Astrocyte (in vitro differentiated cells and primary cell): ENCODE data around the gene SSB. TPM values are rescaled to one million over a fixed set of nuclear protein-coding genes. Genes with fewer than 3 reads are reported as not detected.

Experiments
- DNase-seq: peaks from one replicate; pipeline ENCODE4 v3.0.0-alpha.2; 2010; ENCODE audit warnings: low read depth
- FAIRE-seq: peaks from 2 replicates; lab custom pipeline; 2011; peaks lifted over from hg19 to GRCh38; lab: Jason Lieb, UNC
- H2AFZ ChIP-seq: 2 replicates; pipeline ENCODE4 v1.6.0; 2012; ENCODE audit warnings: low read depth, low read length, inconsistent platforms
- H3K27ac ChIP-seq: 2 replicates; pipeline ENCODE4 v1.5.1; 2011; ENCODE audit warnings: low read depth, low read length, inconsistent platforms
- H3K27me3 ChIP-seq: 2 replicates; pipeline ENCODE4 v1.6.0; 2011; ENCODE audit warnings: low read length, inconsistent platforms; ENCODE audit not compliant: insufficient read depth
- H3K36me3 ChIP-seq: 2 replicates; pipeline ENCODE4 v1.5.1; 2011; ENCODE audit warnings: low read length, inconsistent platforms; ENCODE audit not compliant: insufficient read depth
- H3K4me1 ChIP-seq: 2 replicates; pipeline ENCODE4 v1.5.1; 2011; ENCODE audit warnings: low read length, inconsistent platforms; ENCODE audit not compliant: insufficient read depth
- H3K4me2 ChIP-seq: 2 replicates; pipeline ENCODE4 v1.6.0; 2012; ENCODE audit warnings: low read length, inconsistent platforms
- H3K4me3 ChIP-seq: 2 replicates; pipeline ENCODE4 v1.5.1; 2011; ENCODE audit warnings: low read depth, mild to moderate bottlenecking, low read length, inconsistent platforms; ENCODE audit not compliant: insufficient read depth
- H3K79me2 ChIP-seq: 2 replicates; pipeline ENCODE4 v1.6.0; 2012; ENCODE audit warnings: mild to moderate bottlenecking, low read length, inconsistent platforms; ENCODE audit not compliant: insufficient read depth
- H3K9ac ChIP-seq: 2 replicates; pipeline ENCODE4 v1.6.0; 2012; ENCODE audit warnings: mild to moderate bottlenecking, low read length, inconsistent platforms
- H3K9me3 ChIP-seq: 2 replicates; pipeline ENCODE4 v1.5.1; 2012; ENCODE audit warnings: low read depth, mild to moderate bottlenecking, low read length, inconsistent platforms; ENCODE audit not compliant: insufficient read depth
- H4K20me1 ChIP-seq: 2 replicates; pipeline ENCODE4 v1.6.0; 2012; ENCODE audit warnings: low read length, inconsistent platforms; ENCODE audit not compliant: insufficient read depth
- H3K27ac Mint-ChIP-seq: one replicate; pipeline ENCODE4 v1.8.0; 2021; ENCODE audit warnings: mild to moderate bottlenecking, mixed read lengths; ENCODE audit not compliant: unreplicated experiment
- H3K27me3 Mint-ChIP-seq: one replicate; pipeline ENCODE4 v1.8.0; 2021; ENCODE audit warnings: low read depth, mixed read lengths; ENCODE audit not compliant: unreplicated experiment
- H3K36me3 Mint-ChIP-seq: one replicate; pipeline ENCODE4 v1.8.0; 2021; ENCODE audit warnings: low read depth, mixed read lengths; ENCODE audit not compliant: unreplicated experiment
- H3K4me1 Mint-ChIP-seq: one replicate; pipeline ENCODE4 v1.8.0; 2021; ENCODE audit warnings: low read depth, mixed read lengths; ENCODE audit not compliant: unreplicated experiment
- H3K4me3 Mint-ChIP-seq: one replicate; pipeline ENCODE4 v1.8.0; 2021; ENCODE audit warnings: mild to moderate bottlenecking, moderate library complexity, mixed read lengths; ENCODE audit not compliant: unreplicated experiment
- H3K9me3 Mint-ChIP-seq: one replicate; pipeline ENCODE4 v1.8.0; 2021; ENCODE audit warnings: mild to moderate bottlenecking, mixed read lengths; ENCODE audit not compliant: unreplicated experiment
- CTCF ChIP-seq: IDR thresholded peaks from 2 replicates; pipeline ENCODE4 v1.5.1; 2011; ENCODE audit warnings: low read depth, mild to moderate bottlenecking, inconsistent platforms, low read length, moderate library complexity; ENCODE audit not compliant: insufficient read depth
- EZH2 ChIP-seq: IDR thresholded peaks from 2 replicates; pipeline ENCODE4 v1.6.1; 2012; ENCODE audit warnings: mild to moderate bottlenecking, low read length, inconsistent platforms; ENCODE audit not compliant: insufficient read depth
- total RNA-seq: library from RNA; stranded (reverse); gene quantifications from 2 replicates; pipeline ENCODE4 v1.2.1, GENCODE V29; 2021

The SSB gene
- total RNA-seq, 1 donor from 2014 or later: 176 TPM

DNA sequence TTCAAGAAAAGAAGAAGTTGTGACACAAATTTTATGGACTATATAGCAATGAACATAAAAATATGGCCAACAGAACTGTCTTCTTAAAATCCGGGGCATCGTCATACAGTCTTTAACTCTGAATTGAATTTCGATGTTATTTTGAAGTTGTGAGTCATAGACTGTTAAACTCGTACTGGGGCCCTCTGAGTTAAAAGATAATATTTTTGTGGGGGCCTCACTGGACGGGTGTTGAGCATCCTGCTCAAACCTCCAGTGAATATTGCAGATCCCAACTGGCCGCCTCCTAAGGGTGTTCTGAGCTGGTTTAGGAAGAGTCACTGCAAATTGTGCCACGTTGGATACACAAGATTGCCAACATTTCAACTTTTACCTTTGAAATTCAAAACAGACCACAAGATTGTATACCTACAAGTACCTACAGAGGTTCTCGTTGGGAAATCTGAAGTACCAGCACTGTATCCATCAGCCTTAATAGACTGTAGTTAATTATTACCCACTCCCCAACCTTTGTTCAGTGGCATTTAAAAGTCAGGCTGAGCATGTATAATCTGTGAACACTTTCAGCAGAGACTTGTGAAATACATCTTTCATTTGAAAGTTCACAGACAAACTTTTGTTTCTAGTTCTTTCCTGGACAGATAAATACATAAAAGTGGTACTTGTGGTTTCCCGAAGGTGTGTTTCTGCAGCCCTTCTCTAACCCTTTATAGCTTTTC, 37.3 kb upstream of the SSB start:
- Histone ChIP-seq H3K4me2 (no peak overlapping the region), H3K27ac (no peak overlapping the region), H4K20me1 (no peaks in the 10 kb centered on the region), H2AFZ (no peak overlapping the region), H3K27me3 (no peaks in the 10 kb centered on the region), H3K9me3 (no peaks in the 10 kb centered on the region), H3K4me3 (no peak overlapping the region), H3K4me1 (no peaks in the 10 kb centered on the region), H3K36me3 (no peaks in the 10 kb centered on the region), H3K9ac (no peak overlapping the region), H3K79me2 (no peaks in the 10 kb centered on the region)
- Mint-ChIP-seq H3K9me3 (peaks cover 8% of the 10 kb centered on the region), H3K4me1 (no peaks in the 10 kb centered on the region), H3K4me3 (no peak overlapping the region), H3K27me3 (no peaks in the 10 kb centered on the region), H3K36me3 (peaks cover 4% of the 10 kb centered on the region), H3K27ac (no peak overlapping the region)
- FAIRE-seq: no peak
- no peak for DNase-seq
- TF ChIP-seq EZH2: no peak
- TF ChIP-seq CTCF: no peak

DNA sequence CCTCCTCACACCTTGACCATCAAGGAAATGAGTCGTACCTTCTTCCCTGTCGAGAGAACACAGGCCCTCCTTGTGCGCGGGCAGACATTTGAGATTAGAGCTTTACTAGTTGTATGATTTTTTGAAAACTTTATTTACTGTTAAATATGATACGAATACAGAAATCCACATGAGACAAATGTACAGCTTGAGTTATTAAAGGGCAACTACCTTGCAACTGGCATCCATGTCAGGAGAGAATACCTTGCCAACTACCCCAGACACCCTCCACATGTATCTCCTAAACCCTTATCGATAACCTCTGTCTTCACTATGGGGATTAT, 36.7 kb upstream of the SSB start:
- Histone ChIP-seq H3K36me3 (no peaks in the 10 kb centered on the region), H4K20me1 (no peaks in the 10 kb centered on the region), H3K4me2 (no peak overlapping the region), H3K4me3 (no peak overlapping the region), H3K9me3 (no peaks in the 10 kb centered on the region), H3K27ac (no peak overlapping the region), H2AFZ (no peak overlapping the region), H3K4me1 (no peaks in the 10 kb centered on the region), H3K9ac (no peak overlapping the region), H3K79me2 (no peaks in the 10 kb centered on the region), H3K27me3 (no peaks in the 10 kb centered on the region)
- no peaks in the 10 kb centered on the region for H3K4me1 Mint-ChIP-seq
- no peak for TF ChIP-seq EZH2
- TF ChIP-seq CTCF: no peak
- no peaks in the 10 kb centered on the region for H3K27me3 Mint-ChIP-seq
- FAIRE-seq (no peak), DNase-seq (no peak)
- H3K9me3 Mint-ChIP-seq: peaks cover 8% of the 10 kb centered on the region
- peaks cover 4% of the 10 kb centered on the region for H3K36me3 Mint-ChIP-seq
- no peak overlapping the region for H3K4me3 Mint-ChIP-seq
- no peak overlapping the region for H3K27ac Mint-ChIP-seq

DNA sequence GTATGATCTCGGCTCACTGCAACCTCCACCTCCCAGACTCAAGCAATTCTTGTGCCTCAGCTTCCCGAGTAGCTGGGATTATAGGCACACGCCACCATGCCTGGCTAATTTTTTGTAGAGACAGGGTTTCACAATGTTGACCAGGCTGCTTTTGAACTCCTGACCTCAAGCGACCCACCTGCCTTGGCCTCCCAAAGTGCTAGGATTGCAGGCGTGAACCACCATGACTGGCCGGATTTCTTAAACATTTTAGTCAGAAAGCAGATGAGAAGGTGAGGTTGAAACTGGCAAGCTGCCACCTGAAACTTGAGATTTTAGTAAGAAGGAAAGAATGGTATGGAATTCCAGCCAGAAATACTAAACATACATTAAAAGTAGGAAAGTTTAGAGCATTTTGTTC, 33.1 kb upstream of the SSB start:
- H3K27me3 Mint-ChIP-seq: no peaks in the 10 kb centered on the region
- Histone ChIP-seq H2AFZ (no peak overlapping the region), H3K36me3 (no peaks in the 10 kb centered on the region), H4K20me1 (no peaks in the 10 kb centered on the region), H3K27ac (no peak overlapping the region), H3K9ac (no peak overlapping the region), H3K9me3 (no peaks in the 10 kb centered on the region), H3K4me3 (no peak overlapping the region), H3K4me2 (no peak overlapping the region), H3K27me3 (peaks cover 6% of the 10 kb centered on the region), H3K79me2 (no peaks in the 10 kb centered on the region), H3K4me1 (peaks cover 2% of the 10 kb centered on the region)
- no peak for TF ChIP-seq EZH2
- no peak for TF ChIP-seq CTCF
- FAIRE-seq (no peak), DNase-seq (peak; percentile 31)
- no peaks in the 10 kb centered on the region for H3K4me1 Mint-ChIP-seq
- H3K36me3 Mint-ChIP-seq: no peaks in the 10 kb centered on the region
- H3K9me3 Mint-ChIP-seq: peaks cover 3% of the 10 kb centered on the region
- H3K27ac Mint-ChIP-seq: no peak overlapping the region
- H3K4me3 Mint-ChIP-seq: no peak overlapping the region
